Endothelial cell (in vitro differentiated cells): ENCODE data around the gene SERTAD3. TPM values are rescaled to one million over a fixed set of nuclear protein-coding genes. Genes with fewer than 3 reads are reported as not detected.

Experiments used
- DNase-seq: peaks from one replicate; pipeline ENCODE4 v3.0.0; 2021; ENCODE audit warnings: low spot score
- H3K27ac Mint-ChIP-seq: one replicate; pipeline ENCODE4 v1.8.0; 2021; ENCODE audit warnings: mixed read lengths, inconsistent platforms; ENCODE audit not compliant: unreplicated experiment
- H3K27me3 Mint-ChIP-seq: one replicate; pipeline ENCODE4 v1.8.0; 2021; ENCODE audit warnings: mild to moderate bottlenecking, moderate library complexity, mixed read lengths, inconsistent platforms; ENCODE audit not compliant: unreplicated experiment
- H3K36me3 Mint-ChIP-seq: one replicate; pipeline ENCODE4 v1.8.0; 2021; ENCODE audit warnings: mild to moderate bottlenecking, low read depth, mixed read lengths, inconsistent platforms; ENCODE audit not compliant: unreplicated experiment
- H3K4me1 Mint-ChIP-seq: one replicate; pipeline ENCODE4 v1.8.0; 2021; ENCODE audit warnings: mild to moderate bottlenecking, mixed read lengths, inconsistent platforms; ENCODE audit not compliant: unreplicated experiment
- H3K4me3 Mint-ChIP-seq: one replicate; pipeline ENCODE4 v1.8.0; 2021; ENCODE audit warnings: mild to moderate bottlenecking, mixed read lengths, inconsistent platforms; ENCODE audit not compliant: unreplicated experiment
- H3K9me3 Mint-ChIP-seq: one replicate; pipeline ENCODE4 v1.8.0; 2021; ENCODE audit warnings: mixed read lengths, inconsistent platforms; ENCODE audit not compliant: unreplicated experiment
- total RNA-seq: library from RNA; stranded (reverse); fragmentation: NEBNext Ultra II Directional; extraction: Animal tissue kit (Norgen Biotek cat#: 25700); gene quantifications from one replicate; pipeline ENCODE4 v1.2.1, GENCODE V29; 2021; ENCODE audit not compliant: unreplicated experiment
- TF ChIP-seq, protein P1 (sequence below): fragments of 200-600 bp; sonication (generic); IDR thresholded peaks from one replicate; pipeline ENCODE4 v1.5.0; 2021; ENCODE audit warnings: antibody characterized with exemption; ENCODE audit not compliant: unreplicated experiment

SERTAD3 gene
- total RNA-seq, 1 donor from 2014 or later, result 42.9 TPM

- DNase-seq, result no peak
- peaks cover 17% of the 10 kb centered on the region for H3K36me3 Mint-ChIP-seq
- H3K9me3 Mint-ChIP-seq, result no peaks in the 10 kb centered on the region
- H3K27ac Mint-ChIP-seq, result no peak overlapping the region
- peaks cover 7% of the 10 kb centered on the region for H3K4me1 Mint-ChIP-seq
- TF ChIP-seq, protein P1, sequence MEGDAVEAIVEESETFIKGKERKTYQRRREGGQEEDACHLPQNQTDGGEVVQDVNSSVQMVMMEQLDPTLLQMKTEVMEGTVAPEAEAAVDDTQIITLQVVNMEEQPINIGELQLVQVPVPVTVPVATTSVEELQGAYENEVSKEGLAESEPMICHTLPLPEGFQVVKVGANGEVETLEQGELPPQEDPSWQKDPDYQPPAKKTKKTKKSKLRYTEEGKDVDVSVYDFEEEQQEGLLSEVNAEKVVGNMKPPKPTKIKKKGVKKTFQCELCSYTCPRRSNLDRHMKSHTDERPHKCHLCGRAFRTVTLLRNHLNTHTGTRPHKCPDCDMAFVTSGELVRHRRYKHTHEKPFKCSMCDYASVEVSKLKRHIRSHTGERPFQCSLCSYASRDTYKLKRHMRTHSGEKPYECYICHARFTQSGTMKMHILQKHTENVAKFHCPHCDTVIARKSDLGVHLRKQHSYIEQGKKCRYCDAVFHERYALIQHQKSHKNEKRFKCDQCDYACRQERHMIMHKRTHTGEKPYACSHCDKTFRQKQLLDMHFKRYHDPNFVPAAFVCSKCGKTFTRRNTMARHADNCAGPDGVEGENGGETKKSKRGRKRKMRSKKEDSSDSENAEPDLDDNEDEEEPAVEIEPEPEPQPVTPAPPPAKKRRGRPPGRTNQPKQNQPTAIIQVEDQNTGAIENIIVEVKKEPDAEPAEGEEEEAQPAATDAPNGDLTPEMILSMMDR, result no peak
- H3K4me3 Mint-ChIP-seq, result no peak overlapping the region
- H3K27me3 Mint-ChIP-seq, result peaks cover 14% of the 10 kb centered on the region
These were observed 49.3 kb downstream of the SERTAD3 start for GRCh38 chr19:40394816-40395210.

DNA sequence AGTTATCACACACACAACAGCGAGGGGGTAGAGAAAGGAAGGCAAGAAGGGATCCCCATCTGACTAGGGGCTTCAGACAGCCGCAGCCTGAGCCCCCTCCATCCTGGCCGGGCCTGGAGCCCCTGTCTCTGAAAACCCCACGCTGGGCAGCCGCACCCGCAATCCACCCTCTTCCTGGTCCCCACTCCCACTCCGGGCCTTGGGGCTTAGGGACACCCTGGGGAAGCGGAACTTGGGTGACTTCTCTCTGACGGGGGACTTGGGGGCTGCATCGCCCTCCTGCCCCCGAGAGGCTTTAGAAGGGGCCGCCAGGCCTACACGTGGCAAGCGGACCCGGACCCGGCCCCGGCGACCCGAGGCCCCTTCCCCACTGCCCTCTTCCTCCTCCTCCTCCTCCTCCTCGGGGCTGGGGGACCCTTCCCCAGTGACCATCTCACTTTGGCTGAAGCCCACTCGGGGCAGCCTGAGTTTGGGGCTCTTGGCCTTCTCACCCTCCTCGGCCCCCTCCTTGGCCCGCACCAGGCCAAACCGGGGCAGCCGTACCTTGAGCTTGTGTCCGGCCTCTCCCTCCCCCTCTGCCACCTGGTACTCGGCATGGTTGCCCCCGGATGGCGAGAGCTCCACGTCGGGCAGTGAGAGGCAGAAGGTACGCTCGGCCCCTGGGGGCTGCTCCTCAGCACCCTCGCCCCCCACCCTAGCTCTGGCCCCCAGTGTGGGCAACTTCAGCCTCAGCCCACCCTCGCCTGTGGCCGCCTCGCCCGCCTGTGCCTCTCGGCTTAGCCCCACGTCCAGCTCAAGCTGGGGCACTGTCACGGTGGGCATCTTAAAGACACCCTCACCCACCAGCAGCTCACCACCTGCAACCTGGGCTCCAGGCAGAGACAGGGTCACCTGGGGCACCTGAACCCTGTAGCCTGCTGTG is 50.0 kb downstream of the SERTAD3 start:
- no peak for DNase-seq
- Mint-ChIP-seq H3K36me3 (peaks cover 12% of the 10 kb centered on the region), H3K4me3 (no peak overlapping the region), H3K27me3 (peaks cover 11% of the 10 kb centered on the region), H3K4me1 (peaks cover 3% of the 10 kb centered on the region), H3K27ac (no peak overlapping the region), H3K9me3 (no peaks in the 10 kb centered on the region)
- TF ChIP-seq, protein P1, result no peak

DNA sequence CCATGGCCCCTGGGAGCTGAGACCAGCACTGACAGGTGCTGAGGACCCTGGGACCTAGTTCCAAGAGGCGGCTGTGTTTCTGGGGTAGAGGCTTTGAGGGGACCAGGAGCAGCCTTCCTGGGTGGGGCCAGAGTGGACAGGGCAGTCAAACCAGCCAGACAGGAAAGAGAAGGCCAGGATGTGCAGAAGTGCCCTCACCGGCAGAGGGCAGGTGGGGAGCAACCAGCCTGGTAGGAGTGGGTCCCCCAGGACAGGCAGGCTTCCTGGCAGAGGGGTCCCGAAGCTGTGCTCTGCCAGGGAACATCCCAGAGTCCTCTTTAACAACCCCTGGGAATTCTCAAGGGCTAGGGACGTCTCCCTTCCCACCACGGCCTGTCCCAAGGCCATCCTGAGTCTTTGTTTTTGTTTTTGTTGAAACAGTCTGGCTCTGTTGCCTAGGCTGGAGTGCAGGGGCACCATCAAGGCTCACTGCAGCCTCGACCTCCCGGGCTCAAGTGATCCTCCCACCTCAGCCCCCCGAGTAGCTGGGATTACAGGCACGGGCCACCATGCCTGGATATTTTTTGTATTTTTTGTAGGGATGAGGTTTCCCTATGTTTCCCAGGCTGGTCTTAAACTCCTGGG is 51.1 kb downstream of the SERTAD3 start:
- TF ChIP-seq, protein P1, result no peak
- peaks cover 12% of the 10 kb centered on the region for H3K36me3 Mint-ChIP-seq
- no peaks in the 10 kb centered on the region for H3K4me1 Mint-ChIP-seq
- no peaks in the 10 kb centered on the region for H3K9me3 Mint-ChIP-seq
- H3K27me3 Mint-ChIP-seq, result peaks cover 11% of the 10 kb centered on the region
- H3K4me3 Mint-ChIP-seq, result no peak overlapping the region
- H3K27ac Mint-ChIP-seq, result no peak overlapping the region
- no peak for DNase-seq

DNA sequence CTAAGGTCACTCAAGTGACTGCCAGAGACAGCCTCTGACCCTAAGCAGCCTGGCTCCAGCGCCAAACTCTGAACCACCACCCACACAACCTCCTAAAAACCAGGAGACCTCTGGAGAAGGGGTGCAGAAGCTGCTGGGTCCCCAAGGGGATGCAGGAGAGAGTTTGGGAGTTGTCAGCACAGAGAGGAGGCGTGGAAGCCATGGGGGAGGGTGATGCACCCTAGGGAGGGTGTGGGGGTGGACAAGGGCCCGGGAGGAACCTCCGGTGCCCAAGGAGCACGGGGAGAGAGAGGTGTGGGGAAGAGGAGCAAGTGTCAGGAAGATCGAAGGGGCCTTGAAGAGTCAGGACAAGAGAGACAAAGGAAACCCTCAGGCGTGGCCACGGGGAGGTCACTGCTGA is 52.0 kb downstream of the SERTAD3 start:
- TF ChIP-seq, protein P1, result no peak
- Mint-ChIP-seq H3K4me1 (no peaks in the 10 kb centered on the region), H3K27me3 (peaks cover 12% of the 10 kb centered on the region), H3K9me3 (no peaks in the 10 kb centered on the region), H3K36me3 (peaks cover 12% of the 10 kb centered on the region), H3K27ac (no peak overlapping the region), H3K4me3 (no peak overlapping the region)
- no peak for DNase-seq

Other genes starting within 250 kb of the SERTAD3 start
- 1.1 TPM for gene TTC9B, start 226.0 kb downstream of the SERTAD3 start, total RNA-seq
- gene CCNP, start 217.6 kb downstream of the SERTAD3 start, total RNA-seq, result 0.18 TPM
- 89.8 TPM for gene AKT2, start 159.0 kb downstream of the SERTAD3 start, total RNA-seq
- 17.9 TPM for gene C19orf47, start 95.9 kb downstream of the SERTAD3 start, total RNA-seq
- gene PLD3, start 95.6 kb downstream of the SERTAD3 start, total RNA-seq, result 227 TPM
- not detected for gene HIPK4, start 54.2 kb downstream of the SERTAD3 start, total RNA-seq
- 6.7 TPM for gene PRX, start 31.0 kb downstream of the SERTAD3 start, total RNA-seq
- 11.8 TPM for gene SERTAD1, start 18.3 kb downstream of the SERTAD3 start, total RNA-seq
- gene BLVRB, start 21.4 kb upstream of the SERTAD3 start, total RNA-seq, result 17.5 TPM
- gene SPTBN4, start 22.7 kb upstream of the SERTAD3 start, total RNA-seq, result 0.49 TPM
- gene SHKBP1, start 132.5 kb upstream of the SERTAD3 start, total RNA-seq, result 84.6 TPM
- 175 TPM for gene LTBP4, start 157.0 kb upstream of the SERTAD3 start, total RNA-seq
- 10.0 TPM for gene NUMBL, start 246.3 kb upstream of the SERTAD3 start, total RNA-seq